HG03439 (cell line): Measurements from ENCODE around the gene CNFN.

Source experiments
- ATAC-seq: cut with Tn5 transposase; IDR thresholded peaks from one replicate; pipeline ENCODE4 v1.9.1; 2021; ENCODE audit warnings: mild to moderate bottlenecking, moderate library complexity; ENCODE audit not compliant: unreplicated experiment

The CNFN gene

GRCh38 chr19:42376177-42376555, 13.9 kb downstream of the CNFN start:
- ATAC-seq: no peak

- no peak for ATAC-seq
Measured at GRCh38 chr19:42375415-42376176, 14.5 kb downstream of the CNFN start.

- ATAC-seq: no peak
Measured at GRCh38 chr19:42374826-42375376, 15.2 kb downstream of the CNFN start.

GRCh38 chr19:42370626-42371175, 19.4 kb downstream of the CNFN start:
- no peak for ATAC-seq

GRCh38 chr19:42370068-42370520, 20.0 kb downstream of the CNFN start:
- no peak for ATAC-seq

- ATAC-seq: no peak
Measured at GRCh38 chr19:42369433-42370067, 20.5 kb downstream of the CNFN start.

GRCh38 chr19:42368765-42369164, 21.3 kb downstream of the CNFN start:
- no peak for ATAC-seq

- ATAC-seq: no peak
Measured at GRCh38 chr19:42368360-42368759, 21.7 kb downstream of the CNFN start.

GRCh38 chr19:42367929-42368328, 22.2 kb downstream of the CNFN start:
- no peak for ATAC-seq

- no peak for ATAC-seq
Measured at GRCh38 chr19:42366673-42367072, 23.4 kb downstream of the CNFN start.

GRCh38 chr19:42363614-42364346, 26.3 kb downstream of the CNFN start:
- ATAC-seq: no peak

- no peak for ATAC-seq
Measured at GRCh38 chr19:42362891-42363440, 27.1 kb downstream of the CNFN start.

- ATAC-seq: no peak
Measured at GRCh38 chr19:42362342-42362741, 27.8 kb downstream of the CNFN start.

GRCh38 chr19:42361545-42361910, 28.6 kb downstream of the CNFN start:
- ATAC-seq: no peak

GRCh38 chr19:42360787-42361544, 29.1 kb downstream of the CNFN start:
- ATAC-seq: no peak

- ATAC-seq: no peak
Measured at GRCh38 chr19:42357290-42357689, 32.8 kb downstream of the CNFN start.

GRCh38 chr19:42356686-42357085, 33.4 kb downstream of the CNFN start:
- ATAC-seq: no peak

GRCh38 chr19:42355896-42356295, 34.2 kb downstream of the CNFN start:
- no peak for ATAC-seq

- no peak for ATAC-seq
Measured at GRCh38 chr19:42353341-42354015, 36.6 kb downstream of the CNFN start.
